H1 (cell line): Measurements from ENCODE around the gene NFKB1. TPM values are rescaled to one million over a fixed set of nuclear protein-coding genes. Genes with fewer than 3 reads are reported as not detected.

Source experiments
- CTCF ChIA-PET: fragments of 300-600 bp; sonication (Branson Sonifier 250); formaldehyde crosslinking; loops from one replicate; lab custom pipeline; 2021; ENCODE audit not compliant: partially characterized antibody; lab: Charles Lee
- POLR2A ChIA-PET: fragments of 300-600 bp; sonication (Branson Sonifier 250); formaldehyde crosslinking; loops from one replicate; lab custom pipeline; 2021; ENCODE audit warnings: inconsistent platforms; ENCODE audit not compliant: partially characterized antibody; lab: Charles Lee
- DNase-seq, 2 experiments: peaks; one replicate each; pipeline versions ENCODE4 v3.0.0 to v3.0.0-alpha.2; 2010 to 2022; ENCODE audit warnings: low spot score in 2 of 2, low read depth in 1 of 2, mixed read lengths in 1 of 2
- FAIRE-seq: peaks from 2 replicates; lab custom pipeline; 2011; peaks lifted over from hg19 to GRCh38; lab: Jason Lieb, UNC
- H2AFZ ChIP-seq: 2 replicates; pipeline ENCODE4 v1.8.1; 2012; ENCODE audit warnings: low read length, inconsistent platforms
- H2AK5ac ChIP-seq: 2 replicates; pipeline ENCODE4 v1.6.1; 2013; ENCODE audit warnings: low read depth, low read length
- H2BK120ac ChIP-seq: replicated peaks from 2 replicates; pipeline ENCODE3; 2013; ENCODE audit warnings: low read depth, low read length, inconsistent platforms
- H2BK12ac ChIP-seq: 2 replicates; pipeline ENCODE4 v1.6.1; 2013; ENCODE audit warnings: low read depth, low read length
- H2BK15ac ChIP-seq: 2 replicates; pipeline ENCODE4 v1.6.1; 2013; ENCODE audit warnings: low read length
- H2BK20ac ChIP-seq: 2 replicates; pipeline ENCODE4 v1.6.1; 2013; ENCODE audit warnings: low read length
- H2BK5ac ChIP-seq: 2 replicates; pipeline ENCODE4 v1.6.1; 2013; ENCODE audit warnings: low read depth, low read length
- H3K14ac ChIP-seq: 2 replicates; pipeline ENCODE4 v1.6.1; 2013; ENCODE audit warnings: inconsistent platforms; ENCODE audit not compliant: insufficient read length
- H3K18ac ChIP-seq: 2 replicates; pipeline ENCODE4 v1.6.1; 2013; ENCODE audit warnings: low read length; ENCODE audit errors: extremely low read depth
- H3K23ac ChIP-seq: 2 replicates; pipeline ENCODE4 v1.6.1; 2013; ENCODE audit warnings: inconsistent platforms; ENCODE audit not compliant: insufficient read length
- H3K23me2 ChIP-seq: 2 replicates; pipeline ENCODE4 v1.6.1; 2013; ENCODE audit warnings: low read depth, low read length
- H3K27ac ChIP-seq: 2 replicates; pipeline ENCODE4 v1.6.1; 2011; ENCODE audit warnings: low read depth, low read length, inconsistent platforms
- H3K27me3 ChIP-seq, 4 experiments: replicated peaks in 1 of 4; 1 replicate in 1 of 4; 2 replicates in 3 of 4; pipeline versions ENCODE4 v1.6.1 to v1.8.1; 2011 to 2013; ENCODE audit warnings: low read length in 3 of 4, mild to moderate bottlenecking in 3 of 4, inconsistent platforms in 2 of 4, mixed read lengths in 2 of 4, moderate library complexity in 1 of 4; ENCODE audit not compliant: control insufficient read depth in 3 of 4, insufficient read depth in 3 of 4; ENCODE audit errors: extremely low read depth in 1 of 4
- H3K36me3 ChIP-seq, 4 experiments: 2 replicates each; pipeline versions ENCODE4 v1.6.1 to v1.8.1; 2011 to 2013; ENCODE audit warnings: mild to moderate bottlenecking in 4 of 4, low read length in 3 of 4, moderate library complexity in 2 of 4, control low read depth in 1 of 4, inconsistent platforms in 1 of 4; ENCODE audit not compliant: insufficient read depth in 4 of 4, control insufficient read depth in 2 of 4
- H3K4ac ChIP-seq: replicated peaks from 2 replicates; pipeline ENCODE3; 2013; ENCODE audit warnings: low read length, low read depth, mixed read lengths, inconsistent platforms; ENCODE audit not compliant: insufficient read length
- H3K4me1 ChIP-seq, 4 experiments: replicated peaks in 1 of 4; 1 replicate in 1 of 4; 2 replicates in 3 of 4; pipeline versions ENCODE4 v1.6.1 to v1.8.1; 2011 to 2013; ENCODE audit warnings: low read length in 3 of 4, inconsistent platforms in 2 of 4, mixed read lengths in 1 of 4; ENCODE audit not compliant: insufficient read depth in 4 of 4, control insufficient read depth in 3 of 4
- H3K4me2 ChIP-seq, 2 experiments: 2 replicates each; pipeline versions ENCODE4 v1.6.1 to v1.8.1; 2011 to 2013; ENCODE audit warnings: low read depth in 2 of 2, low read length in 2 of 2, control low read depth in 1 of 2, inconsistent platforms in 1 of 2, mild to moderate bottlenecking in 1 of 2; ENCODE audit not compliant: insufficient read depth in 1 of 2
- H3K4me3 ChIP-seq, 4 experiments: fragments of 200-600, 300-600 bp in 1 of 4; sonication (generic), shearing (Covaris generic), sonication (Bioruptor Twin) in 1 of 4; 2 replicates each; pipeline versions ENCODE4 v1.5.1 to v1.8.1; 2011 to 2016; ENCODE audit warnings: low read length in 4 of 4, low read depth in 3 of 4, control low read depth in 2 of 4, inconsistent platforms in 2 of 4, mild to moderate bottlenecking in 2 of 4, mixed read lengths in 1 of 4, moderate library complexity in 1 of 4; ENCODE audit not compliant: insufficient read depth in 2 of 4; ENCODE audit errors: extremely low read depth in 1 of 4
- H3K56ac ChIP-seq: replicated peaks from 2 replicates; pipeline ENCODE3; 2013; ENCODE audit warnings: low read depth, mild to moderate bottlenecking, mixed read lengths, low read length, inconsistent platforms; ENCODE audit not compliant: insufficient read length
- H3K79me1 ChIP-seq: 2 replicates; pipeline ENCODE4 v1.6.1; 2013; ENCODE audit warnings: low read depth, low read length, control low read depth
- H3K79me2 ChIP-seq, 2 experiments: 2 replicates each; pipeline versions ENCODE4 v1.6.1 to v1.8.1; 2012 to 2013; ENCODE audit warnings: low read length in 2 of 2, mild to moderate bottlenecking in 2 of 2, inconsistent platforms in 1 of 2; ENCODE audit not compliant: insufficient read depth in 2 of 2, control insufficient read depth in 1 of 2
- H3K9ac ChIP-seq, 4 experiments: replicated peaks in 1 of 4; 1 replicate in 1 of 4; 2 replicates in 3 of 4; pipeline versions ENCODE4 v1.6.1 to v1.8.1; 2011 to 2013; ENCODE audit warnings: low read depth in 3 of 4, low read length in 3 of 4, control low read depth in 2 of 4, mild to moderate bottlenecking in 2 of 4, moderate library complexity in 2 of 4, inconsistent platforms in 1 of 4; ENCODE audit errors: extremely low read depth in 1 of 4
- H3K9me3 ChIP-seq, 2 experiments: 2 replicates each; pipeline versions ENCODE4 v1.6.1 to v1.8.1; 2012 to 2013; ENCODE audit warnings: mild to moderate bottlenecking in 2 of 2, moderate library complexity in 2 of 2, control low read depth in 1 of 2, inconsistent platforms in 1 of 2, low read depth in 1 of 2, low read length in 1 of 2, mixed read lengths in 1 of 2; ENCODE audit not compliant: insufficient read depth in 2 of 2
- H4K20me1 ChIP-seq, 2 experiments: replicated peaks in 1 of 2; 2 replicates each; pipeline versions ENCODE3 to v1.8.1; 2011 to 2013; ENCODE audit warnings: inconsistent platforms in 2 of 2, low read length in 2 of 2, mild to moderate bottlenecking in 1 of 2; ENCODE audit not compliant: insufficient read depth in 2 of 2, control insufficient read depth in 1 of 2
- H4K5ac ChIP-seq: 2 replicates; pipeline ENCODE4 v1.6.1; 2013; ENCODE audit warnings: low read length, low read depth, mixed read lengths, inconsistent platforms; ENCODE audit not compliant: insufficient read length
- H4K8ac ChIP-seq: 2 replicates; pipeline ENCODE4 v1.8.0; 2013; ENCODE audit warnings: mild to moderate bottlenecking, moderate library complexity, low read length, inconsistent platforms; ENCODE audit not compliant: insufficient read depth; ENCODE audit errors: extremely low read depth
- H4K91ac ChIP-seq: replicated peaks from 2 replicates; pipeline ENCODE3; 2013; ENCODE audit warnings: low read length, mixed read lengths, inconsistent platforms; ENCODE audit not compliant: insufficient read length
- BCL11A ChIP-seq, 2 experiments: IDR thresholded peaks; one replicate each; pipeline ENCODE4 v1.6.1; 2011; ENCODE audit warnings: low read depth in 2 of 2, low read length in 2 of 2, mild to moderate bottlenecking in 2 of 2
- BRCA1 ChIP-seq: IDR thresholded peaks from 2 replicates; pipeline ENCODE4 v1.6.1; 2012; ENCODE audit warnings: low read depth, low read length, improper control_type of control experiment
- CREB1 ChIP-seq: IDR thresholded peaks from 2 replicates; pipeline ENCODE4 v1.6.1; 2012; ENCODE audit warnings: inconsistent platforms
- CTBP2 ChIP-seq: IDR thresholded peaks from 2 replicates; pipeline ENCODE4 v1.7.0; 2011; ENCODE audit warnings: borderline replicate concordance, mild to moderate bottlenecking, moderate library complexity, mixed read lengths, low read length; ENCODE audit not compliant: insufficient read depth, insufficient read length
- GABPA ChIP-seq: IDR thresholded peaks from 2 replicates; pipeline ENCODE4 v1.6.1; 2011; ENCODE audit warnings: mild to moderate bottlenecking, low read length, moderate library complexity, borderline replicate concordance; ENCODE audit not compliant: insufficient read depth
- HDAC6 ChIP-seq: IDR thresholded peaks from one replicate; pipeline ENCODE4 v1.7.1; 2012; ENCODE audit warnings: low read depth, mild to moderate bottlenecking, inconsistent platforms, low read length, moderate library complexity
- NRF1 ChIP-seq: IDR thresholded peaks from 2 replicates; pipeline ENCODE4 v1.6.1; 2011; ENCODE audit warnings: mild to moderate bottlenecking, low read depth, low read length, improper control_type of control experiment
- RAD21 ChIP-seq, 2 experiments: IDR thresholded peaks in 1 of 2; conservative IDR thresholded peaks in 1 of 2; 2 replicates each; pipeline ENCODE4 v1.6.1; 2011; ENCODE audit warnings: low read depth in 2 of 2, low read length in 2 of 2, improper control_type of control experiment in 1 of 2, inconsistent platforms in 1 of 2, mild to moderate bottlenecking in 1 of 2, moderate library complexity in 1 of 2
- SIRT6 ChIP-seq: IDR thresholded peaks from one replicate; pipeline ENCODE4 v1.7.1; 2012; ENCODE audit warnings: low read length, inconsistent platforms
- ZNF274 ChIP-seq: IDR thresholded peaks from 2 replicates; pipeline ENCODE4 v1.7.0; 2012; ENCODE audit warnings: low read length, borderline replicate concordance; ENCODE audit errors: extremely low read depth
- whole genome bisulfite sequencing, 2 experiments: shearing (Covaris generic) in 1 of 2; methylation state at CpG; one replicate each; pipeline versions ENCODE4 v1.1.6 to v1.1.7; 2013 to 2015; ENCODE audit warnings: low lambda C conversion rate in 2 of 2, mixed read lengths in 2 of 2, inconsistent platforms in 1 of 2, low coverage in 1 of 2, missing lambda C conversion rate in 1 of 2; ENCODE audit not compliant: insufficient replicate concordance in 2 of 2, insufficient coverage in 1 of 2, insufficient read length in 1 of 2; ENCODE audit errors: extremely low coverage in 1 of 2, missing lambda C conversion rate in 1 of 2; 5-methylcytosine and 5-hydroxymethylcytosine counted together
- polyA plus RNA-seq, 7 experiments: library from polyadenylated mRNA; depleted of rRNA in 3 of 7; stranded (reverse) in 5 of 7; unstranded in 2 of 7; fragments of >200 nt in 5 of 7; fragments of 200-250 nt in 2 of 7; gene quantifications; 1 replicate in 5 of 7; 2 replicates in 1 of 7; 4 replicates in 1 of 7; pipeline versions ENCODE4 v1.2.1 to v1.2.3, GENCODE V29; 2011 to 2013; ENCODE audit warnings: missing spikeins in 2 of 7, mixed read lengths in 2 of 7
- total RNA-seq: library from RNA; stranded (reverse); fragmentation: NEBNext Ultra II Directional; extraction: Animal tissue kit (Norgen Biotek cat#: 25700); gene quantifications from 2 replicates; pipeline ENCODE4 v1.2.1, GENCODE V29; 2021
- TF ChIP-seq, protein P1 (sequence below): IDR thresholded peaks from 2 replicates; pipeline ENCODE4 v1.6.1; 2011; ENCODE audit warnings: low read length, improper control_type of control experiment

NFKB1 gene
- total and polyA plus RNA-seq, 2 of the 8 experiments (the other 6 are each of a cell fraction or from before 2014, with no cell fraction given), result 2.9 to 6.8 TPM

DNA sequence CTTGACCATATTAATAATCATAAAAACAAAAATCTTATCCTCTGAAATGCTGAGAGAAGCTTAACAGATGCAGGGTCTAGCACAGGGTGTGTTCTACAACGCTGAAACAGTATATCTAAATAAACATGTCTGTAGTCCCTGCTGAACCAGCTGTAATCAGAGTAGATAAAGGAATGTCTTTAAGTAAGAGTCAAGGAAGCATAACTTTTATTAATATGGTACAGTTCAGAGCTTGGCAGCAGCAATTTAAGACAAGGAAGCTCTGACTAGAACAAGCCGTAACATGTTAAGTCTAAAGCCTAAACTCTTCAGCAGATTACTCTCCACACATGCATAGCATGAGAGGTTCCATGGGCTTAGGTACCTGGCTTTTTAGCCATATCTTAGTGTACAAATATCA, 36.1 kb downstream of the NFKB1 start:
- H3K4me2 ChIP-seq, result no peak overlapping the region
- ChIA-PET POLR2A (no interaction called here), CTCF (interaction anchor here (0.8 to 2.4 kb wide), 6 partner anchors 9 to 546 kb away, joined by 3 to 8 read pairs (median 4); no protein-coding TSS in a partner anchor)
- DNase-seq, result no peak
- no peak overlapping the region for H3K18ac ChIP-seq
- H2BK20ac ChIP-seq, result no peak overlapping the region
- H3K36me3 ChIP-seq, result no peaks in the 10 kb centered on the region
- no peak overlapping the region for H3K56ac ChIP-seq
- no peak overlapping the region for H4K91ac ChIP-seq
- no peak overlapping the region for H3K14ac ChIP-seq
- no peak overlapping the region for H3K4ac ChIP-seq
- no peak overlapping the region for H2AFZ ChIP-seq
- H3K4me3 ChIP-seq, result no peak overlapping the region
- H2BK120ac ChIP-seq, result no peak overlapping the region
- no peak overlapping the region for H2AK5ac ChIP-seq
- H4K8ac ChIP-seq, result no peak overlapping the region
- H4K20me1 ChIP-seq, result no peaks in the 10 kb centered on the region
- no peak overlapping the region for H2BK5ac ChIP-seq
- FAIRE-seq, result no peak
- no peaks in the 10 kb centered on the region for H3K23me2 ChIP-seq
- H3K79me2 ChIP-seq, result no peaks in the 10 kb centered on the region
- H3K9me3 ChIP-seq, result no peaks in the 10 kb centered on the region
- H2BK12ac ChIP-seq, result no peak overlapping the region
- H3K27me3 ChIP-seq, result no peaks in the 10 kb centered on the region
- H3K4me1 ChIP-seq, result no peaks in the 10 kb centered on the region
- H4K5ac ChIP-seq, result no peak overlapping the region
- no peaks in the 10 kb centered on the region for H3K79me1 ChIP-seq
- WGBS, 2 experiments, result 93% methylated on average over 2 of the region's 2 CpGs; no CpG with 5 or more reads in 1 of the 2 experiments
- no peak overlapping the region for H2BK15ac ChIP-seq
- no peak overlapping the region for H3K23ac ChIP-seq
- H3K9ac ChIP-seq, result no peak overlapping the region
- H3K27ac ChIP-seq, result no peak overlapping the region
- TF ChIP-seq HDAC6 (no peak), NRF1 (no peak), SIRT6 (no peak), ZNF274 (no peak), CTBP2 (no peak), RAD21 (IDR thresholded peaks at IDR 0.05 in 1 of 2, conservative IDR thresholded peaks at IDR 0.05 in 1 of 2; ENCODE audit: low read depth in 2 of 2, low read length in 2 of 2) (no peak), BCL11A (IDR thresholded peaks at IDR 0.05; ENCODE audit: low read depth in 2 of 2, low read length in 2 of 2) (no peak), CREB1 (no peak), BRCA1 (no peak), GABPA (no peak)
- TF ChIP-seq, protein P1, sequence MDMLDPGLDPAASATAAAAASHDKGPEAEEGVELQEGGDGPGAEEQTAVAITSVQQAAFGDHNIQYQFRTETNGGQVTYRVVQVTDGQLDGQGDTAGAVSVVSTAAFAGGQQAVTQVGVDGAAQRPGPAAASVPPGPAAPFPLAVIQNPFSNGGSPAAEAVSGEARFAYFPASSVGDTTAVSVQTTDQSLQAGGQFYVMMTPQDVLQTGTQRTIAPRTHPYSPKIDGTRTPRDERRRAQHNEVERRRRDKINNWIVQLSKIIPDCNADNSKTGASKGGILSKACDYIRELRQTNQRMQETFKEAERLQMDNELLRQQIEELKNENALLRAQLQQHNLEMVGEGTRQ, result no peak
